Measurements from ENCODE around the gene COX6A2.

Gene COX6A2

GRCh38 chr16:31409433-31409832, 18.7 kb downstream of the COX6A2 start:
- peak; percentile 9 for DNase-seq (ENCODE audit: low spot score)

DNA sequence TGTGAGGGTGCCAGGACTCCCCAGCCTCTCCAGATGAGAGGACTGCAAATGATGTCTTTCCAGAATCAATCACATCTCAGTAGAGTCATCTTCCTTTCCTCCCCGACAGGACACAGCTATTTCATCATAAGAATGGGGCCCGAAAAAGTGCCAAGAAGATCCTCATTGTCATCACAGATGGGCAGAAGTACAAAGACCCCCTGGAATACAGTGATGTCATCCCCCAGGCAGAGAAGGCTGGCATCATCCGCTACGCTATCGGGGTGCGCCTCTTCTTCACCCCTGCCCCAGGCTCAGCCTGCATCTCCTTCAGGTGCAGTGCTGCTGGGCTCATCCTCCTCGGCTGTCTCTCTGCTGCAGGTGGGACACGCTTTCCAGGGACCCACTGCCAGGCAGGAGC, 20.8 kb downstream of the COX6A2 start:
- DNase-seq (ENCODE audit: low spot score), result no peak

- DNase-seq (ENCODE audit: low spot score), result no peak
These were observed 23.7 kb downstream of the COX6A2 start for GRCh38 chr16:31404353-31405064.

DNA sequence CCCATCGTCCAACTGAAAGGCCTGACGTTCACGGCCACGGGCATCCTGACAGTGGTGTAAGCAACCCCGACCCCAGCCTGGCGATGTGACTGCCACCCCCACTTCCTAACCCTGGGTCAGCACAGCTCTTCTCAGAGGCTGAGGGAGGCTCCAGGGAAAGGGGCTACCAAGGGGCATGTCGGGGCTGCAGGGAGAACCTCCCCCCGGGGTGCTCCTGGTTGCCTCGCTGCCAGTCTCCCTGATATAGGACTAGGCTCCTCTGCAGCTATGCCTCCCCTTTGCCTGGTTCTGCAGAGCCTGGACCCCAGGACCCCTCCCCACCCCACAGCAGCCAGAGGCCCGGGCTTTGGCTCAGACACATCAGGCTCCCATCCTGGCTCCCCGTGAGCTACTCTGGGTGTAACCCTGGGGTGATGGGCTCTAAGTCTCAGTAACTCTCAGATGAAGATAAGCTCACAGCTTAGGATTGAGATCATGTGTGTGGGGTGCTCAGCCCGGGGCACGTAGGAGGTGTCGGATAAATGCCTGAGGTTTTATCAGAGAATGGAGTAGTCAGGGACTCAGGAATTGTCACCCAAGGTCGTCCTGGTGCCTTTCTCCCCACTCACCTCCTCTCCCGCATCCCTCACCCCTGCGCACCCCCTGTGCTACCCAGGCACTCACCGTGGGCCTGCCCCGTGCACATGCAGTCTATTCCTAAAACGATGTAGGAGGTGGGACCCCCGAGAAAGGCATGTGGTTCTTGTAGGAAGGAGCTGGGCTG, 24.4 kb downstream of the COX6A2 start:
- no peak for DNase-seq (ENCODE audit: low spot score)

GRCh38 chr16:31402687-31403086, 25.5 kb downstream of the COX6A2 start:
- DNase-seq (ENCODE audit: low spot score), result no peak

GRCh38 chr16:31401436-31401835, 26.7 kb downstream of the COX6A2 start:
- no peak for DNase-seq (ENCODE audit: low spot score)

- DNase-seq (ENCODE audit: low spot score), result no peak
These were observed 28.0 kb downstream of the COX6A2 start for GRCh38 chr16:31400191-31400590.

DNA sequence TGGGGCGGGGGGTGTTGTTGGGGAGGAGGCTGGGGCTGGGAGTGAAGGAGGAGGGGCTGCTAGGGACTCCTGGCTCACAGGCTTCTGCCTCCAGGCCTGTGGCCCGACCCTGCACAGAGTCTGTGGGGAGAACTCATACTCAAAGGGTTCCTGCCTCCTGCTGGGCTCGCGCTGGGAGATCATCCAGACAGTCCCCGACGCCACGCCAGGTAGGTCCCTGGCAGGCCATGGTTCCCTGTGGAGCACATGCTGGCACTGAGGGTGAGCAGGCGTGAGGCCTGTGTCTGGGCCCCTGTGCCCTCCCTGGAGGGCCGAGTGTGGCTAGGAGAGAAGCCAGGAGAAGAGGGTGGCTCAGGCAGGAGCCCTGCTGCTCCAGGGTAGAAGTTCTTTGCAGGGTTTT, 30.5 kb downstream of the COX6A2 start:
- DNase-seq (ENCODE audit: low spot score), result no peak

DNA sequence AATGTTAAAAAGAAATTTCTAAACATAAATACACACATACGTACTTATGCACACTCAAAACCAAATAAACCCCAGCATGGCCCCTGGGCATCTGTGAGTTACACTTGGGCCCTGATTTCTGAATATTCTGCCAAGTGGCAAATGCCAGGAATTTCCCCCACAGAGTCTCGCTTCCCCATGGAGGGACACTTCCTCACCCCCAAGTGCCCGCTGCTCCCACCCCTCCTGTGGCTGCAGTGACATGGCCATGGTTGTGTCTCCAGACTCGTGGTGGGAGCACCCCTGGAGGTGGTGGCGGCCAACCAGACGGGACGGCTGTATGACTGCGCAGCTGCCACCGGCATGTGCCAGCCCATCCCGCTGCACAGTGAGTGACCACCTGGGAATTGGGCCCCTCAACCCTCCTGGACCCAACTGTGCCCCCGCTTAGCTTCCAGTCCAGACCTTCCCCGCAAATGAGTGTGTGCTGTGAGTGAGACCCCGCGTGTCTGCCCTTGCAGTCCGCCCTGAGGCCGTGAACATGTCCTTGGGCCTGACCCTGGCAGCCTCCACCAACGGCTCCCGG, 31.0 kb downstream of the COX6A2 start:
- DNase-seq (ENCODE audit: low spot score), result no peak

- DNase-seq (ENCODE audit: low spot score), result no peak
These were observed 32.5 kb downstream of the COX6A2 start for GRCh38 chr16:31395647-31396046.

DNA sequence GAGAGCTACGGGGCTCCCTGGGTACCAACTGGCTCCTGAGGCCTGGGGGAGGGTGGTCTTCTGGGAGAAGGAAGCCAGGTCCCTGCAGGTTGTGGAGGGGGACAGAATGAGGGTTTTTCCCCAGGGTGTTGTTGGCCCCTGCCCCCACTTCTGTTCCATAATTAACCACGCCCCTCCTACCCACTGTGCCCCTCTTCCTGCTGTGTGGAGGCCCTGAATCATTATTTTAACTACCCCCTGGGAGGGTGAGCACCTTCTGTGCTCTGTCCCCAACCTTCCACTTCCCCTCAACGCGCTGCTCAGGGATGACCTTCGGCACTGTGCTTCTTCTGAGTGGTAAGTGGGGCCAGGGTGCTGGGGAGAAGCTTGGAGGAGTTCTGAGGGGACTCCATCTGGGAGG, 35.1 kb downstream of the COX6A2 start, which contains the start of gene ITGAD:
TSS of gene ITGAD (plus strand) at position 280 of the 400 bp plus-strand sequence. CDS start at position 306, 26 bp downstream.
- DNase-seq (ENCODE audit: low spot score), result peak; percentile 11

GRCh38 chr16:31390504-31391041, 37.6 kb downstream of the COX6A2 start:
- DNase-seq (ENCODE audit: low spot score), result no peak

- no peak for DNase-seq (ENCODE audit: low spot score)
These were observed 39.6 kb downstream of the COX6A2 start for GRCh38 chr16:31388535-31388934.

- peak; percentile 87 for DNase-seq (ENCODE audit: low spot score)
These were observed 41.8 kb downstream of the COX6A2 start for GRCh38 chr16:31386157-31386984.

DNA sequence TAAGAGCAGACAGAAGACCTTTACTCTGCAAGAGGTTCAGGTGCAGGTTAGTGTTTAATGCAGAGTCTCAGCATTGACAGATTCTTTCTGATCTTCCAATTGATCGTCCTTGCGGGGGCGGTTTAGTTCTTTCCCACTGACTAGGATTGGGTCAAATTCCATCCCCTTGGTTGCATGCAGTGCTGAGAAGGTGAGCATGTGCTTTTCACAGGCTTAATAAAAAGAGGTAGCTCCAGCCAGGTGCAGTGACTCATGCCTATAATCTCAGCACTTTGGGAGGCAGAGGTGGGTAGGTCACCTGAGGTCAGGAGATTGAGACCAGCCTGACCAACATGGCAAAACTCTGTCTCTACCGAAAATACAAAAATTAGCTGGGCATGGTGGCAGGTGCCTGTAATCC, 42.5 kb downstream of the COX6A2 start:
- peak; percentile 35 for DNase-seq (ENCODE audit: low spot score)

DNA sequence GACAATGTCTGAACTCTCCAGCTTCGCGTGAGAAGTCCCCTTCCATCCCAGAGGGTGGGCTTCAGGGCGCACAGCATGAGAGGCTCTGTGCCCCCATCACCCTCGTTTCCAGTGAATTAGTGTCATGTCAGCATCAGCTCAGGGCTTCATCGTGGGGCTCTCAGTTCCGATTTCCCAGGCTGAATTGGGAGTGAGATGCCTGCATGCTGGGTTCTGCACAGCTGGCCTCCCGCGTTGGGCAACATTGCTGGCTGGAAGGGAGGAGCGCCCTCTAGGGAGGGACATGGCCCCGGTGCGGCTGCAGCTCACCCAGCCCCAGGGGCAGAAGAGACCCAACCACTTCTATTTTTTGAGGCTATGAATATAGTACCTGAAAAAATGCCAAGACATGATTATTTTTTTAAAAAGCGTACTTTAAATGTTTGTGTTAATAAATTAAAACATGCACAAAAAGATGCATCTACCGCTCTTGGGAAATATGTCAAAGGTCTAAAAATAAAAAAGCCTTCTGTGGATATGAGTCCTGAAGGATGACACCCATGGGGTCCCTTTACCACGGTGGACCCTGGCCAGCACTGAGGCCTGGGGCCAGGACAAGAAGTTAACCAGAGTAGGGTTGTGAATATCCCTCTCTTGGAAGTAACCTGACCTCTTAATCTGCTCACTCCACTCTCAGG, 45.5 kb downstream of the COX6A2 start:
- peak; percentile 46 for DNase-seq (ENCODE audit: low spot score)

- DNase-seq (ENCODE audit: low spot score), result no peak
These were observed 48.0 kb downstream of the COX6A2 start for GRCh38 chr16:31380201-31380600.

Measured in kidney tubule cell (primary cell).